B cell (primary cell): Measurements from ENCODE around the gene RAD51B. TPM values are rescaled to one million over a fixed set of nuclear protein-coding genes. Genes with fewer than 3 reads are reported as not detected.

ENCODE experiments used
- ATAC-seq: fragments of 200-7000 bp; cut with Tn5 transposase; one replicate; pipeline ENCODE4 v1.10.0; 2021; ENCODE audit warnings: low read depth, mild to moderate bottlenecking, moderate number of reproducible peaks, moderate library complexity
- CTCF ChIA-PET: fragments of 350-600 bp; sonication (Branson Sonifier 250); formaldehyde crosslinking; loops from one replicate; lab custom pipeline; 2021; ENCODE audit warnings: antibody characterized with exemption, inconsistent platforms; lab: Charles Lee
- POLR2A ChIA-PET: fragments of 350-600 bp; sonication (Branson Sonifier 250); formaldehyde crosslinking; loops from one replicate; lab custom pipeline; 2021; ENCODE audit warnings: antibody characterized with exemption; lab: Charles Lee
- DNase-seq: peaks from one replicate; pipeline ENCODE4 v3.0.0; 2013
- H2AFZ ChIP-seq: 2 replicates; pipeline ENCODE4 v1.6.1; 2012; ENCODE audit warnings: mild to moderate bottlenecking, low read depth, low read length; ENCODE audit not compliant: insufficient read depth, poor library complexity, severe bottlenecking
- H3K27ac ChIP-seq, 2 donors: 1 replicate in 1 of 2; 2 replicates in 1 of 2; pipeline ENCODE4 v1.5.1; 2012 to 2013; ENCODE audit warnings: low read length in 2 of 2, mild to moderate bottlenecking in 2 of 2, moderate library complexity in 1 of 2
- H3K27me3 ChIP-seq, 4 experiments: fragments of 200-600 bp in 1 of 4; sonication (generic) in 1 of 4; replicated peaks in 1 of 4; 1 replicate in 2 of 4; 2 replicates in 2 of 4; pipeline versions ENCODE4 v1.6.1 to v1.7.0; 2013 to 2016; ENCODE audit warnings: low read length in 3 of 4, mild to moderate bottlenecking in 2 of 4, mixed read lengths in 1 of 4, moderate library complexity in 1 of 4; ENCODE audit not compliant: insufficient read depth in 4 of 4, control insufficient read depth in 3 of 4; ENCODE audit errors: control extremely low read depth in 1 of 4
- H3K36me3 ChIP-seq, 2 experiments: replicated peaks in 1 of 2; 1 replicate in 1 of 2; 2 replicates in 1 of 2; pipeline versions ENCODE4 v1.6.1 to v1.7.1; 2013; ENCODE audit warnings: low read length in 1 of 2; ENCODE audit not compliant: insufficient read depth in 2 of 2, control insufficient read depth in 1 of 2; ENCODE audit errors: control extremely low read depth in 1 of 2, extremely low read depth in 1 of 2
- H3K4me1 ChIP-seq, 2 donors: fragments of 200-600 bp in 1 of 2; sonication (generic) in 1 of 2; 1 replicate in 1 of 2; 2 replicates in 1 of 2; pipeline versions ENCODE4 v1.5.1 to v1.6.1; 2013 to 2017; ENCODE audit warnings: low read length in 2 of 2; ENCODE audit not compliant: control insufficient read depth in 2 of 2, insufficient read depth in 2 of 2
- H3K4me2 ChIP-seq: replicated peaks from 2 replicates; pipeline ENCODE3; 2012; ENCODE audit warnings: mild to moderate bottlenecking, low read depth, low read length; ENCODE audit not compliant: poor library complexity, severe bottlenecking
- H3K4me3 ChIP-seq, 5 experiments: fragments of 200-600 bp in 1 of 5; sonication (generic) in 1 of 5; 1 replicate in 3 of 5; 2 replicates in 2 of 5; pipeline versions ENCODE4 v1.5.1 to v1.7.0; 2011 to 2016; ENCODE audit warnings: low read length in 4 of 5, mild to moderate bottlenecking in 4 of 5, low read depth in 2 of 5, control low read depth in 1 of 5, moderate library complexity in 1 of 5; ENCODE audit not compliant: insufficient read depth in 1 of 5; ENCODE audit errors: control extremely low read depth in 1 of 5, extremely low read depth in 1 of 5
- H3K79me2 ChIP-seq: fragments of 200-600 bp; sonication (generic); one replicate; pipeline ENCODE4 v1.6.0; 2016; ENCODE audit warnings: low read length; ENCODE audit not compliant: control insufficient read depth, insufficient read depth
- H3K9ac ChIP-seq: fragments of 200-600 bp; sonication (generic); 2 replicates; pipeline ENCODE4 v1.6.1; 2017; ENCODE audit warnings: mild to moderate bottlenecking, low read length, moderate library complexity
- H3K9me3 ChIP-seq, 3 donors: one replicate each; pipeline versions ENCODE4 v1.6.1 to v1.7.1; 2013; ENCODE audit warnings: low read length in 2 of 3; ENCODE audit not compliant: control insufficient read depth in 2 of 3, insufficient read depth in 1 of 3; ENCODE audit errors: control extremely low read depth in 1 of 3
- H4K20me1 ChIP-seq: 2 replicates; pipeline ENCODE4 v1.6.0; 2012; ENCODE audit warnings: mild to moderate bottlenecking, low read length; ENCODE audit not compliant: insufficient read depth, control insufficient read depth, poor library complexity, severe bottlenecking
- H3K27ac Mint-ChIP-seq: one replicate; pipeline ENCODE4 v1.8.0; 2021; ENCODE audit warnings: mixed read lengths
- H3K27me3 Mint-ChIP-seq: one replicate; pipeline ENCODE4 v1.8.0; 2021; ENCODE audit warnings: mixed read lengths
- H3K4me1 Mint-ChIP-seq: one replicate; pipeline ENCODE4 v1.8.0; 2021; ENCODE audit warnings: mixed read lengths
- H3K4me3 Mint-ChIP-seq: one replicate; pipeline ENCODE4 v1.8.0; 2021; ENCODE audit warnings: mixed read lengths
- H3K9me3 Mint-ChIP-seq: one replicate; pipeline ENCODE4 v1.8.0; 2022; ENCODE audit warnings: mixed read lengths; ENCODE audit not compliant: insufficient read depth
- EZH2 ChIP-seq: IDR thresholded peaks from 2 replicates; pipeline ENCODE4 v1.6.1; 2012; ENCODE audit warnings: borderline replicate concordance, low read depth, mild to moderate bottlenecking, moderate library complexity, low read length; ENCODE audit not compliant: insufficient read depth, poor library complexity, severe bottlenecking
- WGBS: methylation state at CpG from one replicate; pipeline ENCODE4 v1.1.5; 2013; ENCODE audit warnings: missing lambda C conversion rate; ENCODE audit not compliant: insufficient coverage; 5-methylcytosine and 5-hydroxymethylcytosine counted together
- intact Hi-C: fragments of 100-400 bp; cut with micrococcal nuclease; formaldehyde crosslinking; loops from one replicate; pipeline ENCODE4 v1.10.0; 2022
- polyA plus RNA-seq: library from polyadenylated mRNA; depleted of rRNA; stranded (reverse); fragments of >200 nt; gene quantifications from 2 replicates; pipeline ENCODE4 v1.2.3, GENCODE V29; 2012
- total RNA-seq, 2 donors: library from RNA; stranded (reverse); fragments of 120-200 nt in 1 of 2; gene quantifications; 1 replicate in 1 of 2; 2 replicates in 1 of 2; pipeline versions ENCODE4 v1.2.3 to v1.2.4, GENCODE V29; 2013 to 2022
- TF ChIP-seq, protein P1 (sequence below): fragments of 200-600 bp; IDR thresholded peaks from one replicate; pipeline ENCODE4 v1.8.0; 2022; ENCODE audit warnings: antibody characterized with exemption, mild to moderate bottlenecking

Gene RAD51B
- total and polyA plus RNA-seq, 2 donors (not counting 1 experiment from before 2014, with no cell fraction given) = 6.5 to 60.6 TPM

DNA sequence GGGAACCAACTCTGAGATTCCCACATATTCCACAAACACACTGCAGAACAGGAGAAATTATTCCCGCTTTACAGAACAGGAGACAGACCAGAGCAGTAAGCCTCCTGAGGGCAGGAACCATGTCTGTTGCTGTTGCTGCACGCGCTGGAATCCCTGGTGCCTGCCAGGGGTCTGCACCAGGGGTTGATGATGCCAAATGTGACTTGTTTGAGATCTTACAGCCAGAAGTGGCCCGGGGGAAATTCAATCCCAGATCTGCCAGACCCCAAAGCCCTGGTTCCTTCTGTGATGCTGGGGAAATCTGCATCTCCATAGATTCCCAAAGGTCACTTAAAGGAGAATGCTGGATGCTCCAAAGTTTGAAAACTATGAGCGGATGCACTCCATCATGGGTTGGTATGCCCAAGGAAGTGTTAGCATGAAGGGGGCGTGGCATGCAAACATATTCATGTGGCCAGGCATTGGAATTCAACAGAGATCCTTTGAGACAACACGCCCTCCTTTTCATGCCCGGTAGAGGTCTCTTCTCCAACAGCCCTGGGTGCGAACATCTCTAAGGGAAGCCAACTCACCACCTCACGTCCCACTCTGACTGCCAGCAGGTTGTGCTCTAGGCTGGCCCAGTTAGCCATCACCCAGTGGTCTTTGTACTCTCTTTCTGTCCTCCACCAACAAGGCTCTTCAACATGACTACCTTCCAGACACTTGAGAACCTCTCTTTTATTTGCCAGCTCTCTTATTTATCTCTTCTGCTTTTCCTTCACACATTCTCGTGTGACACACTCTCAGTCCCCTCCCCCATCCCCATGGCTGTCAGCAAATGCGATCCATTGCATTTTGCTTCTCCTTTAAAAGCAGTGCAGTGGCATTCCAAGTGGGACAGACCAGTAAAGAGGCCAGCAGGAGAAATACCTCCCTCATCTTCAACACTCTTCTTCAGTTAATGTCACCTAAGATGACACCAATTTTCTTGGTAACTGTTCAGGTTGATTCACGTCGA lies 841.9 kb downstream of the RAD51B start:
- CTCF ChIA-PET = no interaction called here
- Mint-ChIP-seq H3K9me3 (no peaks in the 10 kb centered on the region), H3K4me1 (peaks cover 43% of the 10 kb centered on the region), H3K27me3 (no peaks in the 10 kb centered on the region), H3K27ac (peak overlapping the region; percentile 66), H3K4me3 (peak overlapping the region; percentile 38)
- Histone ChIP-seq H3K9ac (no peak overlapping the region), H3K4me3 (no peak overlapping the region), H3K9me3 (no peaks in the 10 kb centered on the region), H3K4me2 (no peak overlapping the region), H3K27ac (no peak overlapping the region), H3K27me3 (no peaks in the 10 kb centered on the region), H2AFZ (no peak overlapping the region), H4K20me1 (no peaks in the 10 kb centered on the region), H3K4me1 (peaks cover 6 to 14% of the 10 kb centered on the region in 2 donors), H3K36me3 (no peaks in the 10 kb centered on the region), H3K79me2 (peaks cover 11% of the 10 kb centered on the region)
- WGBS = 95% methylated on average over 14 of the region's 14 CpGs
- DNase-seq (no peak), ATAC-seq (no peak)
- TF ChIP-seq, protein P1, sequence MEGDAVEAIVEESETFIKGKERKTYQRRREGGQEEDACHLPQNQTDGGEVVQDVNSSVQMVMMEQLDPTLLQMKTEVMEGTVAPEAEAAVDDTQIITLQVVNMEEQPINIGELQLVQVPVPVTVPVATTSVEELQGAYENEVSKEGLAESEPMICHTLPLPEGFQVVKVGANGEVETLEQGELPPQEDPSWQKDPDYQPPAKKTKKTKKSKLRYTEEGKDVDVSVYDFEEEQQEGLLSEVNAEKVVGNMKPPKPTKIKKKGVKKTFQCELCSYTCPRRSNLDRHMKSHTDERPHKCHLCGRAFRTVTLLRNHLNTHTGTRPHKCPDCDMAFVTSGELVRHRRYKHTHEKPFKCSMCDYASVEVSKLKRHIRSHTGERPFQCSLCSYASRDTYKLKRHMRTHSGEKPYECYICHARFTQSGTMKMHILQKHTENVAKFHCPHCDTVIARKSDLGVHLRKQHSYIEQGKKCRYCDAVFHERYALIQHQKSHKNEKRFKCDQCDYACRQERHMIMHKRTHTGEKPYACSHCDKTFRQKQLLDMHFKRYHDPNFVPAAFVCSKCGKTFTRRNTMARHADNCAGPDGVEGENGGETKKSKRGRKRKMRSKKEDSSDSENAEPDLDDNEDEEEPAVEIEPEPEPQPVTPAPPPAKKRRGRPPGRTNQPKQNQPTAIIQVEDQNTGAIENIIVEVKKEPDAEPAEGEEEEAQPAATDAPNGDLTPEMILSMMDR = no peak
- TF ChIP-seq EZH2 = no peak
- POLR2A ChIA-PET = no interaction called here
- intact Hi-C loops = no loop called here

DNA sequence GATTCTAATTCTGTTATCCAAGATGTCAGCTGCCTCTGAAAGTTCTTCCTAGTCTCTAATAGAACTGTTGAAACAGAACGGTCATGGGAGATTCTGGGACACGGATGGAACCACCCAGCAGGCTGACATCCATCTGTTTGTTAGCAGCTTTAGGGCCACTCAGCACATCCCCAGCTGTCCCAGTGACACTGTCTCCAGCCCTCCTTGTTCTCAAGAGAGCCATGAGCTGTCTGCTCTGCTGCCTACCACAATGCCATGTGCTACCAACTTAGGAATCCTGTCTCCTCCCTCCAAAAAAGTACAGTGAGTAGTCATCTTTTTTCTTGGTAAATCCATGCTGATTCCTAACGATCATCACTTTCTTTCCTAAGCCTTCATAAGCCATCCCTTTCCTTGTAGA lies 842.8 kb downstream of the RAD51B start:
- no peak for TF ChIP-seq EZH2
- TF ChIP-seq, protein P1 = no peak
- peaks cover 11% of the 10 kb centered on the region for H3K79me2 ChIP-seq
- Mint-ChIP-seq H3K4me3 (peak overlapping the region; percentile 38), H3K9me3 (no peaks in the 10 kb centered on the region), H3K27ac (peak overlapping the region; percentile 51), H3K4me1 (peaks cover 46% of the 10 kb centered on the region), H3K27me3 (no peaks in the 10 kb centered on the region)
- H3K27me3 ChIP-seq = no peaks in the 10 kb centered on the region
- no peaks in the 10 kb centered on the region for H3K9me3 ChIP-seq
- no peak overlapping the region for H3K4me2 ChIP-seq
- POLR2A ChIA-PET = interaction anchor here (1.3 to 1.8 kb wide), 2 partner anchors 24 to 131 kb away, joined by 4 read pairs; partner anchors contain the start of gene ZFP36L1
- H3K4me1 ChIP-seq = peaks cover 6 to 11% of the 10 kb centered on the region in 2 donors
- WGBS = 95% methylated on average over 2 of the region's 3 CpGs
- no peak overlapping the region for H2AFZ ChIP-seq
- CTCF ChIA-PET = no interaction called here
- no peaks in the 10 kb centered on the region for H4K20me1 ChIP-seq
- intact Hi-C loops = no loop called here
- no peak overlapping the region for H3K27ac ChIP-seq
- H3K9ac ChIP-seq = no peak overlapping the region
- no peak overlapping the region for H3K4me3 ChIP-seq
- no peak for DNase-seq
- ATAC-seq = no peak
- H3K36me3 ChIP-seq = no peaks in the 10 kb centered on the region
